ENCODE measurements around the gene PCDHGB7.
"Not testable (repeated sequence)": the region's sequence is repeated elsewhere in the genome, so short reads cannot be mapped to it uniquely, and the experiment has no call there.

Gene PCDHGB7

GRCh38 chr5:141397756-141398551 lies 19.5 kb upstream of the PCDHGB7 start, which contains the start of gene PCDHGB5:
Gene PCDHGB5 (plus strand): TSS chr5:141397947. CDS start chr5:141398128, 181 bp downstream.
- DNase-seq (ENCODE audit: low read depth), result not testable (repeated sequence)

DNA sequence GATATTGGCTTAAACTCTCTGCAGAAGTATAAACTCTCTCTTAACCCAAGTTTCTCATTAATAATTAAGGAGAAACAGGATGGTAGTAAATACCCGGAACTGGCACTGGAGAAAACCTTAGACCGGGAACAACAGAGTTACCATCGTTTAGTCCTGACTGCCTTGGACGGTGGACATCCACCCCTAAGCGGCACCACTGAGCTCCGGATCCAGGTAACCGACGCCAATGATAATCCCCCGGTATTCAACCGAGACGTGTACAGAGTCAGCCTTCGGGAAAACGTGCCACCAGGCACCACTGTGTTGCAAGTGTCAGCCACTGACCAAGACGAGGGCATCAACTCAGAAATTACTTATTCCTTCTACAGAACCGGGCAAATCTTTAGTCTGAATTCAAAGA lies 18.9 kb upstream of the PCDHGB7 start:
- no peak for DNase-seq (ENCODE audit: low read depth)

DNA sequence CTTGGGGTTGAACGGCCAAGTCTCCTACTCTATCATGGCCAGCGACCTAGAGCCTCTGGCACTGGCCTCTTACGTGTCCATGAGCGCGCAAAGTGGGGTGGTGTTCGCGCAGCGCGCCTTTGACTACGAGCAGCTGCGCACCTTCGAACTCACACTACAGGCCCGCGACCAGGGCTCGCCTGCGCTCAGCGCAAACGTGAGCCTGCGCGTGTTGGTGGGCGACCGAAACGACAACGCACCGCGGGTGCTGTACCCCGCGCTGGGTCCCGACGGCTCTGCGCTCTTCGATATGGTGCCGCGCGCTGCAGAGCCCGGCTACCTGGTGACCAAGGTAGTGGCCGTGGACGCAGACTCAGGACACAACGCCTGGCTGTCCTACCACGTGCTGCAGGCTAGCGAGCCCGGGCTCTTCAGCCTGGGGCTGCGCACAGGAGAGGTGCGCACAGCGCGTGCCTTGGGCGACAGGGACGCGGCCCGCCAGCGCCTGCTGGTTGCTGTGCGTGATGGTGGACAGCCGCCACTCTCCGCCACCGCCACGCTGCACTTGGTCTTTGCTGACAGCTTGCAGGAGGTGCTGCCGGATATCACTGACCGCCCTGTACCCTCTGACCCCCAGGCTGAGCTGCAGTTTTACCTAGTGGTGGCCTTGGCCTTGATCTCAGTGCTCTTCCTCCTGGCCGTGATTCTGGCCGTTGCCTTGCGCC lies 17.8 kb upstream of the PCDHGB7 start:
- no peak for DNase-seq (ENCODE audit: low read depth)

GRCh38 chr5:141402553-141403243 lies 14.8 kb upstream of the PCDHGB7 start, which contains the start of gene PCDHGA9:
Gene PCDHGA9 (plus strand): TSS chr5:141402778. CDS start chr5:141402953, 175 bp downstream.
- no peak for DNase-seq (ENCODE audit: low read depth)

DNA sequence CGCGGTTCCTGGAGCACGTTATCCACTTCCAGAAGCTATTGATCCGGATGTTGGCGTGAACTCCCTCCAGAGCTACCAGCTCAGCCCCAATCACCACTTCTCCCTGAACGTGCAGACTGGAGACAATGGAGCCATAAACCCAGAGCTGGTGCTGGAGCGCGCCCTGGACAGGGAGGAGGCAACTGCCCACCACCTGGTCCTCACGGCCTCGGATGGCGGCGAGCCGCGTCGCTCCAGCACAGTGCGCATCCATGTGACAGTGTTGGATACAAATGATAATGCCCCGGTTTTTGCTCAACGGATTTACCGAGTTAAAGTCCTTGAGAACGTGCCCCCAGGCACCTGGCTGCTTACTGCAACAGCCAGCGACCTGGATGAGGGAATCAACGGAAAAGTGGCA lies 14.1 kb upstream of the PCDHGB7 start:
- DNase-seq (ENCODE audit: low read depth), result no peak

DNA sequence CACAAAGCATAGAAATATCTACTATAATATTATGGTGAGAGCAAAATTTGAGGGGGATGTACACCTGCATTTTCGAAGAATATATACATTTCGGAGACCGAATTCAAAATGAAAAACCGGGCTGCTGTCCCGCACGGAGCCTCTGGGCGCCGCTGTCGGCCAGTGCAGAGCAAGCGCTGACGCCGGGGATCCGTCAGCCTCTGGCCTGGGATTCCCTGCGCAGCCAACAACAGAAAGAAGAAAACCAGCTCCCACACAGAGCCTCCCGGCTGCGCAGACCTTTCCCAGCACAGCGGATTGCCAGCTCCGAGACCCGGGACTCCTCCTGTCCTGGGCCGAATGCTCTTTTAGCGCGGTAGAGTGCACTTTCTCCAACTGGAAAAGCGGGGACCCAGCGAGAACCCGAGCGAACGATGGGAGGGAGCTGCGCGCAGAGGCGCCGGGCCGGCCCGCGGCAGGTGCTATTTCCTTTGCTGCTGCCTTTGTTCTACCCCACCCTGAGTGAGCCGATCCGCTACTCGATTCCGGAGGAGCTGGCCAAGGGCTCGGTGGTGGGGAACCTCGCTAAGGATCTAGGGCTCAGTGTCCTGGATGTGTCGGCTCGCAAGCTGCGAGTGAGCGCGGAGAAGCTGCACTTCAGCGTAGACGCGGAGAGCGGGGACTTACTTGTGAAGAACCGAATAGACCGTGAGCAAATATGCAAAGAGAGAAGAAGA lies 9.5 kb upstream of the PCDHGB7 start, which contains the start of gene PCDHGB6:
TSS of gene PCDHGB6 (plus strand) at position 232 of the 716 bp plus-strand sequence. CDS start at position 414, 182 bp downstream.
- not testable (repeated sequence) for DNase-seq (ENCODE audit: low read depth)

GRCh38 chr5:141409598-141410306 lies 7.7 kb upstream of the PCDHGB7 start:
- DNase-seq (ENCODE audit: low read depth), result no peak

DNA sequence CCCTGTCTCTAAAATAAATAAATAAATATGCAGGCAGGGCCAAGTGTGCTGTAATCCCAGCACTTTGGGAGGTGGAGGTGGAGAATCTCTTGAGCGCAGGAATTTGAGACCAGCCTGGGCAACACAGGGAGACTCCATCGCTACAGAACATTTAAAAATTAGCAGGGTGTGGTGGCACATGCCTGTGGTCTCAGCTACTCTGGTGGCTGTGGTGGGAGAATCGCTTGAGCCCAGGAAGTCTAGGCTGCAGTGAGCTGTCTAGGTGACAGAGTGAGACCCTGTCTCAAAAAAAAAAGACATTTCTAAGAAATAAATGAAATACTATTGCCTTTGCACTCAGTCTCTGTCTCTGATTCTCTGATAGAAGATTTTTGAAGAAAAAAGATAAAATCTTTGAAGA lies 5.9 kb upstream of the PCDHGB7 start:
- no peak for DNase-seq (ENCODE audit: low read depth)

DNA sequence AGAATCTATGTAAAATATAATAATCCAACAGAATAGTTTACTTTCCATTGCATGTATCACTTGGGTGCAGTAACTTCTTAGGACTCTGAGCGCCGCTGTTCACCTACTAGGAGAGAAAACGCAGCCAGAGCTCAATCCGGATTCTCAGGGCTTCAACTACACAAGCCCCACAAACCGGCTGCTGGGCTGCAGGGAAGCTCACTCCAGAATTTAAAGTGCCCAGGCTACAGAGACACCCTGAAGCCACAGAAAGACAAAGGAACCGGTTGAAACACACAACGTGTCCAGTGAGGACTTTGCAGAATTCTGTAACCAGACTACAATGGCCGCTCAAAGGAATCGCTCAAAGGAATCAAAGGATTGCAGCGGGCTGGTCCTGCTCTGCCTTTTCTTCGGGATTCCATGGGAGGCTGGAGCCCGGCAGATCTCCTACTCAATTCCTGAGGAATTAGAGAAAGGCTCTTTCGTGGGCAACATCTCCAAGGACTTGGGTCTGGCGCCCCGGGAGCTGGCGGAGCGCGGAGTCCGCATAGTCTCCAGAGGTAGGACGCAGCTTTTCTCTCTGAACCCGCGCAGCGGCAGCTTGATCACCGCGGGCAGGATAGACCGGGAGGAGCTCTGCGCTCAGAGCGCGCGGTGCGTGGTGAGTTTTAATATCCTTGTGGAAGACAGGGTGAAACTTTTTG lies 4.5 kb upstream of the PCDHGB7 start, which contains the start of gene PCDHGA10:
TSS of gene PCDHGA10 (plus strand) at position 134 of the 686 bp plus-strand sequence. CDS start at position 323, 189 bp downstream.
- no peak for DNase-seq (ENCODE audit: low read depth)

GRCh38 chr5:141413540-141414069 lies 3.9 kb upstream of the PCDHGB7 start:
- DNase-seq (ENCODE audit: low read depth), result no peak

- DNase-seq (ENCODE audit: low read depth), result not testable (repeated sequence)
Observed at GRCh38 chr5:141414548-141415274, 2.8 kb upstream of the PCDHGB7 start.

GRCh38 chr5:141415275-141415618 lies 2.2 kb upstream of the PCDHGB7 start:
- DNase-seq (ENCODE audit: low read depth), result not testable (repeated sequence)

DNA sequence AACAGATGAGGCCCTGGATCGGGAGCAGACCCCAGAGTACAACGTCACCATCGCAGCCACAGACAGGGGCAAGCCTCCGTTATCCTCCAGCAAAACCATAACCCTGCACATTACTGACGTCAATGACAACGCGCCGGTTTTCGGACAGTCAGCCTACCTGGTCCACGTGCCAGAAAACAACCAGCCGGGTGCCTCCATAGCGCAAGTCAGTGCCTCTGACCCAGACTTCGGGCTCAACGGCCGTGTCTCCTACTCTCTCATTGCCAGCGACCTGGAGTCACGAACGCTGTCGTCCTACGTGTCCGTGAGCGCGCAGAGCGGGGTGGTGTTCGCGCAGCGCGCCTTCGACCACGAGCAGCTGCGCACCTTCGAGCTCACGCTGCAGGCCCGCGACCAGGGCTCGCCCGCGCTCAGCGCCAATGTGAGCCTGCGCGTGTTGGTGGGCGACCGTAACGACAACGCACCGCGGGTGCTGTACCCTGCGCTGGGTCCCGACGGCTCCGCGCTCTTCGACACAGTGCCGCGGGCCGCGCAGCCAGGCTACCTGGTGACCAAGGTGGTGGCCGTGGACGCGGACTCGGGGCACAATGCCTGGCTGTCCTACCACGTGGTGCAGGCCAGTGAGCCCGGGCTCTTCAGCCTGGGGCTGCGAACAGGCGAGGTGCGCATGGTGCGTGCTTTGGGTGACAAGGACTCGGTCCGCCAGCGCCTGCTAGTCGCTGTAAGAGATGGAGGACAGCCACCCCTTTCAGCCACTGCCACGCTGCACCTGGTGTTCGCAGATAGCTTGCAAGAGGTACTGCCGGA lies 1.8 kb downstream of the PCDHGB7 start:
- no peak for DNase-seq (ENCODE audit: low read depth)

DNA sequence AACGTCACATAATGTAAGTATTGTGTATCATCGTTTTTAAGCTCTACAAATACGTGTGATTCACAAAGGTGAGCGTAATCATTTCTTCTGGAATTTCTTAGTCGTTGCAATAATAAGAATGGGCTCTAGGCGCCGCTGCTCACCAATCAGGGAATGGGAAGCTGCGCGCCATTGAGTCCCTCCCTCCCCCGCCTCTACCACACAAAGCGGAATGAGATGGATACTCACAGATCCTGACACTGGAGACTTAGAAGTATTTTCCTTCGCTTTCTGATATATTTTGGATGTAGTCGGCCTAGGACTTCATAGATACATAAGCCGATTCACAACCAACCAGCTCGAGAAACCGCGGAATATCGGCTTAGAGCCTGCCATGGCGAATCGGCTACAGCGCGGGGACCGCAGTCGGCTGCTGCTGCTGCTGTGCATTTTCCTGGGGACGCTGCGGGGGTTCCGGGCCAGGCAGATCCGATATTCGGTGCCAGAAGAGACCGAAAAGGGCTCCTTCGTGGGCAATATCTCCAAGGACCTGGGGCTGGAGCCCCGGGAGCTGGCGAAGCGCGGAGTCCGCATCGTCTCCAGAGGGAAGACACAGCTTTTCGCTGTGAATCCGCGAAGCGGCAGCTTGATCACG lies 3.5 kb downstream of the PCDHGB7 start, which contains the start of gene PCDHGA11:
TSS of gene PCDHGA11 (plus strand) at position 197 of the 634 bp plus-strand sequence. CDS start at position 374, 177 bp downstream.
- DNase-seq (ENCODE audit: low read depth), result no peak

GRCh38 chr5:141421489-141421855 lies 4.0 kb downstream of the PCDHGB7 start:
- no peak for DNase-seq (ENCODE audit: low read depth)

GRCh38 chr5:141422742-141423291 lies 5.3 kb downstream of the PCDHGB7 start:
- no peak for DNase-seq (ENCODE audit: low read depth)

GRCh38 chr5:141427783-141428426 lies 10.4 kb downstream of the PCDHGB7 start:
- DNase-seq (ENCODE audit: low read depth), result no peak

Data from T-helper 22 cell (primary cell).